Right atrium auricular region (tissue), 2 donors: Measurements from ENCODE around the gene CTBP1. TPM values are rescaled to one million over a fixed set of nuclear protein-coding genes. Genes with fewer than 3 reads are reported as not detected.
"Not testable (repeated sequence)": the region's sequence is repeated elsewhere in the genome, so short reads cannot be mapped to it uniquely, and the experiment has no call there.

Experiments used
- DNase-seq: peaks from one replicate; pipeline ENCODE4 v3.0.0-alpha.2; 2019; ENCODE audit warnings: low spot score
- H3K27ac ChIP-seq, 2 donors: fragments of 200-600 bp; sonication (generic); 1 replicate in 1 of 2; 2 replicates in 1 of 2; pipeline ENCODE4 v1.5.1; 2016 to 2019
- H3K27me3 ChIP-seq, 2 donors: fragments of 200-600 bp; sonication (generic); one replicate each; pipeline versions ENCODE4 v1.5.1 to v1.6.0; 2017 to 2019
- H3K36me3 ChIP-seq: fragments of 200-600 bp; sonication (generic); one replicate; pipeline ENCODE4 v1.5.1; 2016
- H3K4me1 ChIP-seq, 2 donors: fragments of 200-600 bp; sonication (generic); one replicate each; pipeline versions ENCODE4 v1.5.1 to v1.6.0; 2017 to 2019
- H3K4me3 ChIP-seq, 2 donors: fragments of 200-600 bp; sonication (generic); 1 replicate in 1 of 2; 2 replicates in 1 of 2; pipeline ENCODE4 v1.5.1; 2017 to 2019; ENCODE audit warnings: mild to moderate bottlenecking in 1 of 2, moderate library complexity in 1 of 2
- H3K9me3 ChIP-seq, 2 donors: fragments of 200-600 bp; sonication (generic); one replicate each; pipeline ENCODE4 v1.5.1; 2019
- total RNA-seq, 2 donors: library from RNA; depleted of rRNA; stranded (reverse); fragments of >200 nt; gene quantifications; one replicate each; pipeline ENCODE4 v1.1.0, GENCODE V29; 2016
- TF ChIP-seq, protein P1 (sequence below), 2 donors: fragments of 200-600 bp; sonication (generic); IDR thresholded peaks; one replicate each; pipeline ENCODE4 v1.5.1; 2019; ENCODE audit warnings: antibody characterized with exemption in 2 of 2

The CTBP1 gene
- total RNA-seq, 2 donors from 2014 or later = 104 to 140 TPM

- no peaks in the 10 kb centered on the region for H3K9me3 ChIP-seq
- H3K4me3 ChIP-seq = no peak overlapping the region
- peaks cover 0 to 41% of the 10 kb centered on the region in 2 donors for H3K4me1 ChIP-seq
- no peak for DNase-seq
- no peaks in the 10 kb centered on the region for H3K27me3 ChIP-seq
- TF ChIP-seq, protein P1, sequence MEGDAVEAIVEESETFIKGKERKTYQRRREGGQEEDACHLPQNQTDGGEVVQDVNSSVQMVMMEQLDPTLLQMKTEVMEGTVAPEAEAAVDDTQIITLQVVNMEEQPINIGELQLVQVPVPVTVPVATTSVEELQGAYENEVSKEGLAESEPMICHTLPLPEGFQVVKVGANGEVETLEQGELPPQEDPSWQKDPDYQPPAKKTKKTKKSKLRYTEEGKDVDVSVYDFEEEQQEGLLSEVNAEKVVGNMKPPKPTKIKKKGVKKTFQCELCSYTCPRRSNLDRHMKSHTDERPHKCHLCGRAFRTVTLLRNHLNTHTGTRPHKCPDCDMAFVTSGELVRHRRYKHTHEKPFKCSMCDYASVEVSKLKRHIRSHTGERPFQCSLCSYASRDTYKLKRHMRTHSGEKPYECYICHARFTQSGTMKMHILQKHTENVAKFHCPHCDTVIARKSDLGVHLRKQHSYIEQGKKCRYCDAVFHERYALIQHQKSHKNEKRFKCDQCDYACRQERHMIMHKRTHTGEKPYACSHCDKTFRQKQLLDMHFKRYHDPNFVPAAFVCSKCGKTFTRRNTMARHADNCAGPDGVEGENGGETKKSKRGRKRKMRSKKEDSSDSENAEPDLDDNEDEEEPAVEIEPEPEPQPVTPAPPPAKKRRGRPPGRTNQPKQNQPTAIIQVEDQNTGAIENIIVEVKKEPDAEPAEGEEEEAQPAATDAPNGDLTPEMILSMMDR (IDR thresholded peaks at IDR 0.05) = no peak
- H3K27ac ChIP-seq = no peak overlapping the region
- peaks cover 53% of the 10 kb centered on the region for H3K36me3 ChIP-seq
Measured at GRCh38 chr4:1239950-1240307, 9.0 kb downstream of the CTBP1 start.

DNA sequence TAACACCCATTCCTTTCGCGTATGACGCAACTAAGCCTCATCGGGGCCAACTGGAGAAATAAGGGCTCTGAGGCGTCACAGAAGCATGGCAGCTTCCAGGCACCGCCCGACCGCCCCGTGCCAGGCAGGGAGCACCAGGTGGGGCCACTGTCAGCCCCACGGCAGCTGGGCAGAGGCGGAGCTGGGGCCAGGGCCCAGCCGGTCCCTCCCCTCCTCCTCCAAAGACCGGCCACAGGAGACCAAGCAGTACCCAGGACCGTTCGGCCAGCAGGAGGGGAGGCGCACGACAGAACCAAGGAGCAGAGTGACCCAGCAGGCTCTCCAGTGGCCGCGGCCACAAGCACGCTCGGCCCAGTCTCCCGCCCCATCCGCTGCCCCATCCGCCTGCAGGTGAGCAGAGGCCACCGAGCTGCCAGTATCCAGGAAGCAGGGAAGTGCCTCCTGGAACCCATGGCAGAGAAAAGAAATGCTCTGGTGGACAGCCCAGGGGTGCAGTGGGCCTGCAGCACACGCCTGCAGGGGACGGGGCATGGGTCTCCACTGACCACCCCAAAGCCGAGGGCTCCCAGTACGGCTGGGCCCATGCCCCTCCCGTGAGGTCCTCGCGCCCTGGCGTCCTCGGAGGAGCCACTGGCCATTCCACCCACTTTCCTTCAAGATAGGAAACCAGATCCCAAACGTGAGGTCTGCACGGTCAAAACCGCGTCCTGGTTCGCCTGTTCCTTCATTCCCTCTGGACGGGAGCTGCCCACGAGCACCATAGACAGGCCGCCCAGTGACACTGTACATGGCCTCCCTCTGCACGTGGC, 9.6 kb downstream of the CTBP1 start:
- Histone ChIP-seq H3K9me3 (no peaks in the 10 kb centered on the region), H3K27ac (no peak overlapping the region), H3K36me3 (peaks cover 55% of the 10 kb centered on the region), H3K4me3 (no peak overlapping the region), H3K27me3 (no peaks in the 10 kb centered on the region), H3K4me1 (peaks cover 0 to 41% of the 10 kb centered on the region in 2 donors)
- DNase-seq = no peak
- TF ChIP-seq, protein P1 (IDR thresholded peaks at IDR 0.05) = no peak

DNA sequence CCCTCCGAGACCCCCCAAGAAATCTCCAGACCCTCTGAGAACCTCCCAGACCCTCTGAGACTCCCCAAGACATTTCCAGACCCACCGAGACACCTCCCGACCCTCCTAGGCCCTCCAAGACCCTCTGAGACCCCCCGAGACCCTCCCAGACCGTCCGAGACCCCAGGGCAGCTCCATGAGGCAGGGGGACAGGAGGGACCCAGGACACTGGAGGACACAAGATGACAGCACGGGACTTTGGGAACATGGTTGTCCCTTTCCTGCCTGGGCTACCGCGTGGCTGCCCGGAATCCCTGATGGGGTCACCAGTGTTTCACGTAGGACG, 10.3 kb downstream of the CTBP1 start:
- H3K36me3 ChIP-seq = peaks cover 62% of the 10 kb centered on the region
- H3K27ac ChIP-seq = no peak overlapping the region
- H3K9me3 ChIP-seq = no peaks in the 10 kb centered on the region
- peaks cover 0 to 41% of the 10 kb centered on the region in 2 donors for H3K4me1 ChIP-seq
- TF ChIP-seq, protein P1 (IDR thresholded peaks at IDR 0.05) = no peak
- no peak overlapping the region for H3K4me3 ChIP-seq
- no peaks in the 10 kb centered on the region for H3K27me3 ChIP-seq
- no peak for DNase-seq

- TF ChIP-seq, protein P1 (IDR thresholded peaks at IDR 0.05) = no peak
- no peaks in the 10 kb centered on the region for H3K9me3 ChIP-seq
- H3K4me1 ChIP-seq = peaks cover 0 to 41% of the 10 kb centered on the region in 2 donors
- no peaks in the 10 kb centered on the region for H3K27me3 ChIP-seq
- H3K36me3 ChIP-seq = peaks cover 65% of the 10 kb centered on the region
- no peak overlapping the region for H3K27ac ChIP-seq
- H3K4me3 ChIP-seq = no peak overlapping the region
- no peak for DNase-seq
Measured at GRCh38 chr4:1237981-1238675, 10.8 kb downstream of the CTBP1 start.

- H3K9me3 ChIP-seq, H3K27ac ChIP-seq, DNase-seq, H3K4me3 ChIP-seq, H3K27me3 ChIP-seq: not testable (repeated sequence)
- H3K36me3 ChIP-seq = peaks cover 68% of the 10 kb centered on the region
- peaks cover 0 to 38% of the 10 kb centered on the region in 2 donors for H3K4me1 ChIP-seq
Measured at GRCh38 chr4:1237261-1237660, 11.7 kb downstream of the CTBP1 start.

DNA sequence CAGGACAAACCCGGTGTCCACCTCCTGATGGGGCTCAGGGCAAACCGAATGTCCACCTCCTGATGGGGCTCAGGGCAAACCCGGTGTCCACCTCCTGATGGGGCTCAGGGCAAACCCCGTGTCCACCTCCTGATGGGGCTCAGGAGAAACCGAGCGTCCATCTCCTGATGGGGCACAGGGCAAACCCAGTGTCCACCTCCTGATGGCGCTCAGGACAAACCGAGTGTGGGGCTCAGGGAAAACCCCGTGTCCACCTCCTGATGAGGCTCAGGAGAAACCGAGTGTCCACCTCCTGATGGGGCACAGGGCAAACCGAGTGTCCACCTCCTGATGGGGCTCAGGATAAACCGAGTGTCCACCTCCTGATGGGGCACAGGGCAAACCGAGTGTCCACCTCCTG, 12.1 kb downstream of the CTBP1 start:
- not testable (repeated sequence) for DNase-seq, H3K27me3 ChIP-seq, H3K4me3 ChIP-seq, H3K9me3 ChIP-seq, H3K27ac ChIP-seq
- peaks cover 0 to 34% of the 10 kb centered on the region in 2 donors for H3K4me1 ChIP-seq
- peaks cover 69% of the 10 kb centered on the region for H3K36me3 ChIP-seq
